8988T (cell line): ENCODE measurements around the gene TMEM214.
A peak's percentile ranks its signal among the peaks of the same experiment; 100 is the strongest.
"Not testable (repeated sequence)": the region's sequence is repeated elsewhere in the genome, so short reads cannot be mapped to it uniquely, and the experiment has no call there.

Experiments used
- DNase-seq: peaks from one replicate; pipeline ENCODE4 v3.0.0; 2011

Gene TMEM214

GRCh38 chr2:27071990-27072830 lies 39.4 kb downstream of the TMEM214 start:
- DNase-seq = no peak

GRCh38 chr2:27072920-27073319 lies 40.2 kb downstream of the TMEM214 start:
- no peak for DNase-seq

GRCh38 chr2:27073782-27074181 lies 41.0 kb downstream of the TMEM214 start:
- no peak for DNase-seq

- DNase-seq = no peak
Observed at GRCh38 chr2:27074738-27075565, 42.2 kb downstream of the TMEM214 start.

GRCh38 chr2:27075566-27075871 lies 42.8 kb downstream of the TMEM214 start:
- DNase-seq = not testable (repeated sequence)

- no peak for DNase-seq
Observed at GRCh38 chr2:27076323-27076722, 43.6 kb downstream of the TMEM214 start.

- no peak for DNase-seq
Observed at GRCh38 chr2:27077231-27077630, 44.5 kb downstream of the TMEM214 start.

- DNase-seq = no peak
Observed at GRCh38 chr2:27078267-27079194, 45.8 kb downstream of the TMEM214 start, which contains the start of gene EMILIN1. TSS of gene EMILIN1 (plus strand) at chr2:27078615. CDS start at chr2:27079066, 451 bp downstream.

- DNase-seq = no peak
Observed at GRCh38 chr2:27079233-27080139, 46.7 kb downstream of the TMEM214 start.

GRCh38 chr2:27080140-27080469 lies 47.3 kb downstream of the TMEM214 start:
- no peak for DNase-seq

GRCh38 chr2:27080603-27080936 lies 47.8 kb downstream of the TMEM214 start:
- DNase-seq = no peak

GRCh38 chr2:27081984-27082772 lies 49.4 kb downstream of the TMEM214 start:
- no peak for DNase-seq

GRCh38 chr2:27082773-27083409 lies 50.1 kb downstream of the TMEM214 start:
- DNase-seq = no peak

- DNase-seq = no peak
Observed at GRCh38 chr2:27083410-27084296, 50.9 kb downstream of the TMEM214 start.

- DNase-seq = no peak
Observed at GRCh38 chr2:27084297-27085061, 51.7 kb downstream of the TMEM214 start.

GRCh38 chr2:27085062-27085672 lies 52.4 kb downstream of the TMEM214 start:
- no peak for DNase-seq

GRCh38 chr2:27085673-27086089 lies 52.9 kb downstream of the TMEM214 start:
- DNase-seq = peak; percentile 92

- peak; percentile 99 for DNase-seq
Observed at GRCh38 chr2:27086090-27086723, 53.4 kb downstream of the TMEM214 start.
